AG04450 (cell line): ENCODE data around the gene SPATC1L. TPM values are rescaled to one million over a fixed set of nuclear protein-coding genes. Genes with fewer than 3 reads are reported as not detected.

Experiments
- CTCF ChIA-PET: fragments of 300-600, 350-600 bp; formaldehyde crosslinking; extraction: SDS; loops from one replicate; lab custom pipeline; 2022; ENCODE audit warnings: antibody characterized with exemption, inconsistent platforms; lab: Charles Lee
- POLR2A ChIA-PET: fragments of 350-600 bp; formaldehyde crosslinking; extraction: SDS; loops from one replicate; lab custom pipeline; 2021; ENCODE audit warnings: antibody characterized with exemption, inconsistent platforms; lab: Yijun Ruan, JAX
- DNase-seq: peaks from one replicate; pipeline ENCODE4 v3.0.0-alpha.2; 2011; ENCODE audit warnings: low read depth, low spot score
- H3K27ac ChIP-seq: one replicate; pipeline ENCODE4 v1.5.1; 2012; ENCODE audit warnings: low read depth, low read length, control low read depth
- H3K27me3 ChIP-seq: one replicate; pipeline ENCODE4 v1.6.0; 2012; ENCODE audit warnings: low read length; ENCODE audit not compliant: control insufficient read depth, insufficient read depth
- H3K4me3 ChIP-seq: 2 replicates; pipeline ENCODE4 v1.5.1; 2011; ENCODE audit warnings: mild to moderate bottlenecking, low read depth, low read length, control low read depth
- H3K9me3 ChIP-seq: 2 replicates; pipeline ENCODE4 v1.5.1; 2012; ENCODE audit warnings: low read length; ENCODE audit not compliant: control insufficient read depth, insufficient read depth
- polyA plus RNA-seq: library from polyadenylated mRNA; depleted of rRNA; stranded (reverse); fragments of >200 nt; gene quantifications from 2 replicates; pipeline ENCODE4 v1.2.3, GENCODE V29; 2011
- TF ChIP-seq, protein P1 (sequence below): IDR thresholded peaks from 2 replicates; pipeline ENCODE4 v1.5.1; 2011; ENCODE audit warnings: low read depth, low read length, control low read depth, inconsistent platforms

The SPATC1L gene
- polyA plus RNA-seq, 1 experiment, result 1.6 TPM

GRCh38 chr21:46156678-46157077 is 27.6 kb downstream of the SPATC1L start:
- no peak for DNase-seq
- peaks cover 5% of the 10 kb centered on the region for H3K27me3 ChIP-seq
- ChIA-PET POLR2A (no interaction called here), CTCF (no interaction called here)
- TF ChIP-seq, protein P1, sequence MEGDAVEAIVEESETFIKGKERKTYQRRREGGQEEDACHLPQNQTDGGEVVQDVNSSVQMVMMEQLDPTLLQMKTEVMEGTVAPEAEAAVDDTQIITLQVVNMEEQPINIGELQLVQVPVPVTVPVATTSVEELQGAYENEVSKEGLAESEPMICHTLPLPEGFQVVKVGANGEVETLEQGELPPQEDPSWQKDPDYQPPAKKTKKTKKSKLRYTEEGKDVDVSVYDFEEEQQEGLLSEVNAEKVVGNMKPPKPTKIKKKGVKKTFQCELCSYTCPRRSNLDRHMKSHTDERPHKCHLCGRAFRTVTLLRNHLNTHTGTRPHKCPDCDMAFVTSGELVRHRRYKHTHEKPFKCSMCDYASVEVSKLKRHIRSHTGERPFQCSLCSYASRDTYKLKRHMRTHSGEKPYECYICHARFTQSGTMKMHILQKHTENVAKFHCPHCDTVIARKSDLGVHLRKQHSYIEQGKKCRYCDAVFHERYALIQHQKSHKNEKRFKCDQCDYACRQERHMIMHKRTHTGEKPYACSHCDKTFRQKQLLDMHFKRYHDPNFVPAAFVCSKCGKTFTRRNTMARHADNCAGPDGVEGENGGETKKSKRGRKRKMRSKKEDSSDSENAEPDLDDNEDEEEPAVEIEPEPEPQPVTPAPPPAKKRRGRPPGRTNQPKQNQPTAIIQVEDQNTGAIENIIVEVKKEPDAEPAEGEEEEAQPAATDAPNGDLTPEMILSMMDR, result no peak
- H3K9me3 ChIP-seq, result peaks cover 6% of the 10 kb centered on the region; the same call in 1 of the 2 replicates
- no peak overlapping the region for H3K27ac ChIP-seq
- no peak overlapping the region for H3K4me3 ChIP-seq

- POLR2A ChIA-PET, result no interaction called here
- CTCF ChIA-PET, result no interaction called here
- H3K4me3 ChIP-seq, result no peak overlapping the region
- peaks cover 2% of the 10 kb centered on the region for H3K27me3 ChIP-seq
- no peak for DNase-seq
- peaks cover 5% of the 10 kb centered on the region; the same call in 1 of the 2 replicates for H3K9me3 ChIP-seq
- TF ChIP-seq, protein P1, result no peak
- H3K27ac ChIP-seq, result no peak overlapping the region
These were observed 27.9 kb downstream of the SPATC1L start for GRCh38 chr21:46156378-46156645.

GRCh38 chr21:46155514-46156377 is 28.5 kb downstream of the SPATC1L start, which contains the start of gene FTCD:
FTCD (minus strand) TSS chr21:46155579; CDS start chr21:46155523, 56 bp downstream.
- TF ChIP-seq, protein P1, result no peak
- Histone ChIP-seq H3K9me3 (peaks cover 1% of the 10 kb centered on the region; the same call in 1 of the 2 replicates), H3K4me3 (no peak within 1 kb of the TSS), H3K27ac (no peak within 1 kb of the TSS), H3K27me3 (no peaks in the 10 kb centered on the region)
- ChIA-PET POLR2A (no interaction called here), CTCF (no interaction called here)
- DNase-seq, result no peak

GRCh38 chr21:46154955-46155513 is 29.2 kb downstream of the SPATC1L start:
- no peak for DNase-seq
- TF ChIP-seq, protein P1, result no peak
- CTCF ChIA-PET, result no interaction called here
- no peak overlapping the region for H3K27ac ChIP-seq
- H3K4me3 ChIP-seq, result no peak overlapping the region
- H3K9me3 ChIP-seq, result no peaks in the 10 kb centered on the region; the same call in 1 of the 2 replicates
- no peaks in the 10 kb centered on the region for H3K27me3 ChIP-seq
- POLR2A ChIA-PET, result no interaction called here
